GM19351 (cell line): Measurements from ENCODE around the gene HNRNPF.

ENCODE experiments used
- ATAC-seq: cut with Tn5 transposase; IDR thresholded peaks from one replicate; pipeline ENCODE4 v1.9.1; 2021; ENCODE audit warnings: mild to moderate bottlenecking, moderate library complexity; ENCODE audit not compliant: unreplicated experiment

The HNRNPF gene

DNA sequence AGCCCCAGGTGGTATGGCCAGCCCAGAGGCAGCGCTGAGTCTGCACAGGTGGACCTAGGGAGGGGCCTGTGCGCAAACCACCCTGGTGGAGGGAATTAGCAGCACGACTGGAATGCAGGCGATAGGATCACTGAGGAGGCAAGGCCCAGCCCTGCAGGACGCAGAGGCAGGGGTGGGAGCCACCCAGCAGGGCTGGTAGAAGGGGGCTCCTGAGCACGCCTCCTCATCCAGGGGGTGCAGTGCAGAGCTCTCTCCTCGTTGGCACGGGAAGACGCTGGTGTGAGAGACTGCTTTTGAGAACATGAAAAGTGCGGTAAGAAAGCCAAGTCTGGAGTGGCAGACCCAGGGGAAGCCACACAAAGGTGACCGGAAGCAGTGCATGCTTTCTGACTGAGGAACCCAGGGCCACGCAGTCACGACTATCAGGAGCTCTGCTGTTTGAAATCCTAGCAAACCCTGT lies 31.5 kb downstream of the HNRNPF start:
- ATAC-seq = no peak

- no peak for ATAC-seq
Measured at GRCh38 chr10:43376828-43377423, 32.1 kb downstream of the HNRNPF start.

- ATAC-seq = no peak
Measured at GRCh38 chr10:43376046-43376635, 32.8 kb downstream of the HNRNPF start.

DNA sequence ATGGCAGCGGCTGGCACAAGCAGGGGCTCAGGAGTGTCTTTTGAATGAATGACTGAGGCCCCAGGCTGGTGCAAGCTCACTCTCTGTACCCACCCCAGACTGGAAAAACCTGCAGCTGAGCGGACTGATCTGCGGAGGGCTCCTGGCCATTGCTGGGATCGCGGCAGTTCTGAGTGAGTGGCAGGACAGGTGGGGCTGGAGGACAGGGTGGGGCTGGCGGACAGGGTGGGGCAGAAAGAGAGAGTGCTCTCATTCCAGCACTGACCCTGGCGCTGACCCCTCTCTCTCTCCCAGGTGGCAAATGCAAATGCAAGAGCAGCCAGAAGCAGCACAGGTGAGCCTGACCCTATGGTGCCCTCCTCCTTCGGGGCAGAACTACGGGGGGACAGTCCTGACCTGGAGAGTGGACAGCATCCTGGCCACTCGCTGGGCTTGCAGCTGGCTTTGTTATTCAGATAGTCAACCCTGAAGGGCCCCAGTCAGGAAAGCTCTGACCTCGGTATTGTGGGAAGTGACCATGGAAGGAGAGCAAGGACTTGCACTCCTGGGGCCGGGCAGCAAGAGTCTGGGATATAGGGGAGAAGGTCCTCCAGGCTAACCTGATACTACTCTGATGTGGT lies 33.5 kb downstream of the HNRNPF start:
- no peak for ATAC-seq

DNA sequence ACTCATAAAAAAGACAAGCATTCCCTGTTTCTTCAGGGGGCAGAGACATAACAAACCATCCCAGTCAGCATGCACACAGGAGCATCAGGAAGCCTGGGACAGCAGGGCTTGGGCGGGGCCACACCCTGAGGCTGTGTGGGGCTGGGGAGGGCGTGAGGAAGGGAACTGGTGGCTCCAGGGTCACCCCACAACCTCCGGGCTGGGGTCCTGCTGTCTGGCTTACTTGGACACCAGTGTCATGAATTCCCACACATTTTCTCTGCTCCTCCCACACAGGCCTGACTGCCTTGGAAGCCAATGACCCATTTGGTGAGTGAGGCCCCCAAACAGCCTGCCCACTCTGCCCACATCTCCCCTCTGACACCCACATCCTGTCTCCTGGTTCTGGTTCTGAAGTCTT lies 34.8 kb downstream of the HNRNPF start:
- ATAC-seq = no peak

DNA sequence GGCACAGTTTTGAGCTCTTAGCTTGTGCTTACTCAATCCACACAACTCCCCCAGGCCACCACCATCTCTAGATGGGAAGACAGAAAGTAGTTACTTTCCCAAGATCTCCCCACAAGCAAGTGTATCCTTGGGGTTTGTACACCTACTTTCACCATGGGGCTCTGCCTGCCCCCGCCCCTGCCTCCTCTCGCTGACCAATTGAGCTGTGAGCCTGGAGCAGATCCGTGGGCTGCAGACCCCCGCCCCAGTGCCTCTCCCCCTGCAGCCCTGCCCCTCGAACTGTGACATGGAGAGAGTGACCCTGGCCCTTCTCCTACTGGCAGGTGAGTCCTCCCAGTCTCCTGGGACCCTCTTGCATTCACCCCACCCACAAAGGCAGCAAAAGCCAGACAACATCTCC lies 35.5 kb downstream of the HNRNPF start:
- no peak for ATAC-seq

DNA sequence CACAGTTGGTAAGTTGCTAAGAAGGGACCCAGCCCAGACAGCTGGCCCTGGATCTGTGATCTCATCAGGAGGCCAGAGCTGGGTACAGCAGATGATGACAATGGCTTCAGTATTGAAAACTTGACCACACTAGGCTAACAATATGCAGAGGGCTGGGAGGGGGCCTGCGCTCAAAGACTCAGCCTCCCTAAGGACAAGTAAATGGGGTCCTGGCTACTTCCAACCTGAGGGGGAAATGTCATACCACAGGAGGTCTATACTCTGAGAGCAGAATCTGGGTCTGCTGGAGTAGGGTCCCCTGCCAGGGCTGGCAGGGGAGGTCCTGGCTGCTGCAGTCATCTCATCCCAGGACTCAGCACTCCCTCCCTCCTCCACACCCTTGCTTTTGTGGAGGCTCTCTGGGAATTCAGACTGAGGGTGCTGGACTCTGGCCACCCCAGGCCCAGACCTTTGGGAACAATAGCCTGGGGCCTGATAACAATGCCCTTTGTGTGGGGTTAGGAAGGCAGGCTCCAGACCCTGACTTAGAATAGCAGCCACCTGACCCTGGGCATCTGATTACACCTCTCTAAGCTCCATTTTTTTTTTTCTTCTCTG lies 36.1 kb downstream of the HNRNPF start:
- ATAC-seq = no peak

DNA sequence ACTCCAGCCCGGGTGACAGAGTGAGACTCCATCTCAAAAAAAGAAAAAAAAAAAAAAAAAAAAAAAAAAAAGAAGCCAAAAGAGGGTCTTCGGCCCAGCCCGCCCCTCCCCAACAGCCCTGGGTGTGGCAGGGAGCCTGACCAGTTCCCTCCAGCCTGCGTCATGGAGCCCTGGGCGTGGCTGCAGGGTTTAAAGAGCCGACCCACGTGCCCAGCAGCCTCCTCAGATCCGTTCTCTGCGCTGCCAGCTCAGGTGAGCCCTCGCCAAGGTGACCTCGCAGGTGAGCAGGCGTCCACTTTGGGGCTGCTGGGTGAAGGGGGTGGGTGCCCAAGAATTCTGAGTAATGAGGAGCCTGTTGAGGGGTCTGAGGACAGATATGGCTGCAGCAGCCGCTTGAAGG lies 37.6 kb downstream of the HNRNPF start, which contains the start of gene FXYD4:
Gene FXYD4 (plus strand): TSS at position 219 of the 400 bp plus-strand sequence. CDS start 2,111 bp downstream, outside the sequence.
- no peak for ATAC-seq

DNA sequence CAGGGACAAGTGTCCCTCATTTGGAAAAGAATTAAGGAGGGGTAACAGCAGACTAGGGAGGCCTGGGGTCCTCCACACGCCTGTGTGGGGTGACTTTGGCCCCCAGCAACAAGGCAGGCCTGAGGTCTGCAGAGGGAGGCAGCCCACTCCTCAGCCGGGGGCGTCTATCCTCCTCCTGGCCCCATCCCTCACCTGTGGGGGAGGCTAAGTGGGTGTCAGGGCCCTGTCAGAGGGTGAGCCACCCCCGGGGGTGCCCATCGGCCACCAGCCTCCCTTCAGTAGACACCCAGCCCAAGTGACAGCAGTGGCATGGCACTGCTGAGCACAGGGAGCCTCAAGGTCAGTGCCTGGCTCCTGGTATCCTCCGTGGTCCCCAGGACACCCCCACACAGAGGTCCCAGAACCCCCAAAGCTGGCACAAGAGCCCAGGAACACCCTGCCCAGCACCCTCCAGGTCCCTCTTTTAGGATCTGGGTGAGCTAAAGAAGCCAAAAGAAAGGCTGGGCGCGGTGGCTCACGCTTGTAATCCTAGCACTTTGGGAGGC lies 38.2 kb downstream of the HNRNPF start:
- no peak for ATAC-seq

- ATAC-seq = no peak
Measured at GRCh38 chr10:43369921-43370320, 39.1 kb downstream of the HNRNPF start.

- ATAC-seq = no peak
Measured at GRCh38 chr10:43365001-43365400, 44.0 kb downstream of the HNRNPF start.

- peak; percentile 93 for ATAC-seq
Measured at GRCh38 chr10:43362191-43362839, 46.7 kb downstream of the HNRNPF start.

GRCh38 chr10:43361547-43362190 lies 47.3 kb downstream of the HNRNPF start:
- ATAC-seq = no peak

GRCh38 chr10:43360086-43360485 lies 48.9 kb downstream of the HNRNPF start:
- ATAC-seq = no peak

GRCh38 chr10:43355749-43356371 lies 53.1 kb downstream of the HNRNPF start:
- no peak for ATAC-seq

GRCh38 chr10:43354879-43355380 lies 54.1 kb downstream of the HNRNPF start:
- no peak for ATAC-seq

DNA sequence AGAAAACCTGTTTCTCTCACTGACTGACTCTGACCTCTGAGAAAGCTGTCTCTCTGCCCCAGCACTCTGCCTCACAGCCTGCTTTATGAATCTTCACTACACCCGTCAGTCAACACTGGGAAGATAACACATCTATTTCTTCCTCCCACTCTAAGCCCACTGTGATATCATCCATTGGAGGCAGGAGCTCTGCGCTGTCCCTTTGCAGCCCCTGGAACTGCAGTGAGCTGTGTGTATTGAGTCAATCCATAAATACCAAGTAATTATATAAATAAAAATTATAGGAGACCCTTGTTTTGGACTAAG lies 54.7 kb downstream of the HNRNPF start:
- no peak for ATAC-seq

- ATAC-seq = no peak
Measured at GRCh38 chr10:43353495-43354329, 55.3 kb downstream of the HNRNPF start.

GRCh38 chr10:43352951-43353350 lies 56.0 kb downstream of the HNRNPF start:
- ATAC-seq = no peak
